Measurements from ENCODE around the gene CEACAM19. TPM values are rescaled to one million over a fixed set of nuclear protein-coding genes. Genes with fewer than 3 reads are reported as not detected.
A peak's percentile ranks its signal among the peaks of the same experiment; 100 is the strongest.
"Not testable (repeated sequence)": the region's sequence is repeated elsewhere in the genome, so short reads cannot be mapped to it uniquely, and the experiment has no call there.

CEACAM19 gene
- polyA plus RNA-seq, 2 of the 4 experiments (the other 2 are of a cell fraction): 7.2 to 8.2 TPM

- CTCF ChIA-PET: interaction anchor here (1.1 to 8.6 kb wide), 8 partner anchors 7 to 151 kb away, joined by 3 to 62 read pairs (median 5); no protein-coding TSS in a partner anchor
Measured at GRCh38 chr19:44634058-44634457, 37.2 kb upstream of the CEACAM19 start.

GRCh38 chr19:44634785-44635184 is 36.5 kb upstream of the CEACAM19 start:
- FAIRE-seq: no peak
- Histone ChIP-seq H3K4me2 (no peak overlapping the region), H3K4me3 (no peak overlapping the region), H3K9me3 (peaks cover 4% of the 10 kb centered on the region; the same call in 1 of the 3 replicates), H3K27ac (peak overlapping the region; percentile 84 to 97), H3K4me1 (peaks cover 50% of the 10 kb centered on the region)
- ChIA-PET POLR2A (no interaction called here), CTCF (interaction anchor here (1.1 to 8.6 kb wide), 10 partner anchors 8 to 89 kb away, joined by 3 to 62 read pairs (median 4); partner anchors contain the start of gene PVR)
- WGBS (ENCODE audit: missing lambda C conversion rate): 92% methylated on average over 2 of the region's 2 CpGs
- TF ChIP-seq GATA3 (IDR thresholded peaks at IDR 0.05; ENCODE audit: borderline replicate concordance) (no peak), HOXB5 (CRISPR knock-in tag; IDR thresholded peaks at IDR 0.05) (no peak), CTCF (IDR thresholded peaks at IDR 0.05) (no peak), RFX5 (IDR thresholded peaks at IDR 0.05) (no peak), NPAS2 (CRISPR knock-in tag; IDR thresholded peaks at IDR 0.05; ENCODE audit: borderline replicate concordance) (no peak), REST (IDR thresholded peaks at IDR 0.05) (no peak), JUNB (IDR thresholded peaks at IDR 0.05) (no peak), FOSB (CRISPR knock-in tag; IDR thresholded peaks at IDR 0.05) (no peak), MYC (IDR thresholded peaks at IDR 0.05; ENCODE audit: borderline replicate concordance, low read length) (no peak), FOSL2 (IDR thresholded peaks at IDR 0.05) (no peak), FOSL2 (CRISPR knock-in tag; IDR thresholded peaks at IDR 0.05) (no peak), EHF (CRISPR knock-in tag; IDR thresholded peaks at IDR 0.05) (no peak), RARB (CRISPR knock-in tag; IDR thresholded peaks at IDR 0.05) (no peak), MAZ (IDR thresholded peaks at IDR 0.05; ENCODE audit: borderline replicate concordance, low read depth, low read length) (no peak), KDM1A (IDR thresholded peaks at IDR 0.05; ENCODE audit: low read depth) (no peak), NFE2L2 (conservative IDR thresholded peaks at IDR 0.05; ENCODE audit: low read length) (no peak), PHF8 (IDR thresholded peaks at IDR 0.05; ENCODE audit: borderline replicate concordance, low read depth) (no peak), CBX2 (IDR thresholded peaks at IDR 0.05; ENCODE audit: borderline replicate concordance, low read depth) (no peak)
- TF ChIP-seq, protein P1, sequence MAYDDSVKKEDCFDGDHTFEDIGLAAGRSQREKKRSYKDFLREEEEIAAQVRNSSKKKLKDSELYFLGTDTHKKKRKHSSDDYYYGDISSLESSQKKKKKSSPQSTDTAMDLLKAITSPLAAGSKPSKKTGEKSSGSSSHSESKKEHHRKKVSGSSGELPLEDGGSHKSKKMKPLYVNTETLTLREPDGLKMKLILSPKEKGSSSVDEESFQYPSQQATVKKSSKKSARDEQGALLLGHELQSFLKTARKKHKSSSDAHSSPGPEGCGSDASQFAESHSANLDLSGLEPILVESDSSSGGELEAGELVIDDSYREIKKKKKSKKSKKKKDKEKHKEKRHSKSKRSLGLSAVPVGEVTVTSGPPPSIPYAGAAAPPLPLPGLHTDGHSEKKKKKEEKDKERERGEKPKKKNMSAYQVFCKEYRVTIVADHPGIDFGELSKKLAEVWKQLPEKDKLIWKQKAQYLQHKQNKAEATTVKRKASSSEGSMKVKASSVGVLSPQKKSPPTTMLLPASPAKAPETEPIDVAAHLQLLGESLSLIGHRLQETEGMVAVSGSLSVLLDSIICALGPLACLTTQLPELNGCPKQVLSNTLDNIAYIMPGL (CRISPR knock-in tag; IDR thresholded peaks at IDR 0.05; ENCODE audit: borderline replicate concordance): no peak
- ATAC-seq: no peak
- DNase-seq (ENCODE audit: low read depth in 1 of 2, low spot score in 1 of 2): no peak

More at GRCh38 chr19:44634058-44634457, 37.2 kb upstream of the CEACAM19 start:
- 90% methylated on average over 5 of the region's 5 CpGs for WGBS (ENCODE audit: missing lambda C conversion rate)
- H3K4me3 ChIP-seq; FAIRE-seq; POLR2A ChIA-PET; ATAC-seq; DNase-seq (ENCODE audit: low read depth in 1 of 2, low spot score in 1 of 2); H3K4me2 ChIP-seq; H3K9me3 ChIP-seq: not testable (repeated sequence)
- H3K4me1 ChIP-seq: peaks cover 42% of the 10 kb centered on the region
- peak; percentile 68 for TF ChIP-seq MAFK (IDR thresholded peaks at IDR 0.05; ENCODE audit: partially characterized antibody)
- peak overlapping the region in 1 of 2 experiments; percentile 97; a peak in 3 of 6 replicates for H3K27ac ChIP-seq

All from A549 (cell line).